Cardiac muscle cell (in vitro differentiated cells and primary cell): Measurements from ENCODE around the gene POLR1F. TPM values are rescaled to one million over a fixed set of nuclear protein-coding genes. Genes with fewer than 3 reads are reported as not detected.

Experiments used
- DNase-seq, 2 donors: peaks; one replicate each; pipeline versions ENCODE4 v3.0.0 to v3.0.0-alpha.2; 2010 to 2017; ENCODE audit warnings: low read depth in 1 of 2, low spot score in 1 of 2
- H3K27ac ChIP-seq: fragments of 200-600 bp; sonication (generic); 2 replicates; pipeline ENCODE4 v1.5.1; 2016
- H3K27me3 ChIP-seq: fragments of 200-600 bp; sonication (generic); 2 replicates; pipeline ENCODE4 v1.6.0; 2016; ENCODE audit warnings: control low read depth
- H3K36me3 ChIP-seq: fragments of 200-600 bp; sonication (generic); 2 replicates; pipeline ENCODE4 v1.5.1; 2016; ENCODE audit warnings: control low read depth
- H3K4me1 ChIP-seq: fragments of 200-600 bp; sonication (generic); 2 replicates; pipeline ENCODE4 v1.8.1; 2017; ENCODE audit warnings: low read depth, mild to moderate bottlenecking, mixed run types
- H3K4me3 ChIP-seq: fragments of 200-600 bp; sonication (generic); 2 replicates; pipeline ENCODE4 v1.5.1; 2016; ENCODE audit warnings: mild to moderate bottlenecking
- H3K9me3 ChIP-seq: fragments of 200-600 bp; sonication (generic); 2 replicates; pipeline ENCODE4 v1.5.1; 2017; ENCODE audit warnings: low read depth, mild to moderate bottlenecking, control low read depth
- CTCF ChIP-seq: IDR thresholded peaks from 2 replicates; pipeline ENCODE4 v1.5.1; 2012; ENCODE audit warnings: low read depth, mild to moderate bottlenecking, low read length
- polyA plus RNA-seq: library from polyadenylated mRNA; unstranded; fragments of >200 nt; fragmentation: Nextera tagmentation; extraction: Ambion mirVana; gene quantifications from 2 replicates; pipeline ENCODE4 v1.2.1, GENCODE V29; 2016
- total RNA-seq: library from RNA; depleted of rRNA; stranded (reverse); fragments of >200 nt; gene quantifications from 2 replicates; pipeline ENCODE4 v1.2.3, GENCODE V29; 2016

POLR1F gene
- total and polyA plus RNA-seq, 2 experiments from 2014 or later, result 9.1 to 14.3 TPM

- Histone ChIP-seq H3K27me3 (peaks cover 7% of the 10 kb centered on the region), H3K27ac (no peak overlapping the region), H3K4me1 (peaks cover 6% of the 10 kb centered on the region), H3K9me3 (no peaks in the 10 kb centered on the region), H3K36me3 (no peaks in the 10 kb centered on the region), H3K4me3 (peak overlapping the region; percentile 83)
- peak in 1 of 2 donors; percentile 8 for DNase-seq
- TF ChIP-seq CTCF, result no peak
Measured at GRCh38 chr7:19707240-19707639, 1.6 kb downstream of the POLR1F start.

GRCh38 chr7:19705663-19706062, 3.2 kb downstream of the POLR1F start:
- DNase-seq, result no peak
- Histone ChIP-seq H3K27ac (no peak overlapping the region), H3K4me3 (no peak overlapping the region), H3K9me3 (no peaks in the 10 kb centered on the region), H3K27me3 (no peaks in the 10 kb centered on the region), H3K4me1 (peaks cover 6% of the 10 kb centered on the region), H3K36me3 (no peaks in the 10 kb centered on the region)
- TF ChIP-seq CTCF, result no peak

- H3K4me1 ChIP-seq, result no peaks in the 10 kb centered on the region
- H3K36me3 ChIP-seq, result no peaks in the 10 kb centered on the region
- no peaks in the 10 kb centered on the region for H3K27me3 ChIP-seq
- DNase-seq, result no peak
- no peak overlapping the region for H3K4me3 ChIP-seq
- no peaks in the 10 kb centered on the region for H3K9me3 ChIP-seq
- no peak overlapping the region for H3K27ac ChIP-seq
- TF ChIP-seq CTCF, result no peak
Measured at GRCh38 chr7:19701471-19701870, 7.4 kb downstream of the POLR1F start.

GRCh38 chr7:19700936-19701335, 7.9 kb downstream of the POLR1F start:
- no peak overlapping the region for H3K4me3 ChIP-seq
- no peaks in the 10 kb centered on the region for H3K36me3 ChIP-seq
- H3K9me3 ChIP-seq, result no peaks in the 10 kb centered on the region
- H3K4me1 ChIP-seq, result no peaks in the 10 kb centered on the region
- TF ChIP-seq CTCF, result no peak
- no peak for DNase-seq
- H3K27ac ChIP-seq, result no peak overlapping the region
- no peaks in the 10 kb centered on the region for H3K27me3 ChIP-seq

- H3K36me3 ChIP-seq, result no peaks in the 10 kb centered on the region
- no peaks in the 10 kb centered on the region for H3K9me3 ChIP-seq
- TF ChIP-seq CTCF, result no peak
- no peaks in the 10 kb centered on the region for H3K27me3 ChIP-seq
- H3K4me3 ChIP-seq, result no peak overlapping the region
- DNase-seq, result no peak
- no peaks in the 10 kb centered on the region for H3K4me1 ChIP-seq
- no peak overlapping the region for H3K27ac ChIP-seq
Measured at GRCh38 chr7:19698331-19698730, 10.5 kb downstream of the POLR1F start.

- no peak for DNase-seq
- Histone ChIP-seq H3K27me3 (no peaks in the 10 kb centered on the region), H3K9me3 (no peaks in the 10 kb centered on the region), H3K27ac (no peak overlapping the region), H3K4me3 (no peak overlapping the region), H3K36me3 (no peaks in the 10 kb centered on the region), H3K4me1 (no peaks in the 10 kb centered on the region)
- TF ChIP-seq CTCF, result no peak
Measured at GRCh38 chr7:19696926-19697325, 11.9 kb downstream of the POLR1F start.
